ENCODE measurements around the gene FARS2. TPM values are rescaled to one million over a fixed set of nuclear protein-coding genes. Genes with fewer than 3 reads are reported as not detected.

Gene FARS2
- total and polyA plus RNA-seq, 2 donors (not counting 1 experiment from before 2014, with no cell fraction given): 33.0 to 35.5 TPM

GRCh38 chr6:5637714-5638113 is 376.4 kb downstream of the FARS2 start:
- Histone ChIP-seq H3K4me1 (ENCODE audit: control insufficient read depth in 2 of 2, insufficient read depth in 2 of 2, low read length in 2 of 2) (no peaks in the 10 kb centered on the region), H3K4me3 (ENCODE audit: control extremely low read depth in 1 of 5, extremely low read depth in 1 of 5, insufficient read depth in 1 of 5, low read depth in 2 of 5, low read length in 4 of 5) (no peak overlapping the region), H3K27ac (ENCODE audit: low read length in 2 of 2) (no peak overlapping the region), H3K79me2 (ENCODE audit: control insufficient read depth, insufficient read depth, low read length) (no peaks in the 10 kb centered on the region), H3K4me2 (replicated peaks; ENCODE audit: low read depth, low read length, poor library complexity, severe bottlenecking) (no peak overlapping the region), H3K9me3 (ENCODE audit: control extremely low read depth in 1 of 3, control insufficient read depth in 2 of 3, insufficient read depth in 1 of 3, low read length in 2 of 3) (peaks cover 0 to 24% (median 17%) of the 10 kb centered on the region in 3 donors), H3K27me3 (replicated peaks in 1 of 4; ENCODE audit: control extremely low read depth in 1 of 4, control insufficient read depth in 3 of 4, insufficient read depth in 4 of 4, low read length in 3 of 4) (no peaks in the 10 kb centered on the region), H3K36me3 (replicated peaks in 1 of 2; ENCODE audit: control extremely low read depth in 1 of 2, control insufficient read depth in 1 of 2, extremely low read depth in 1 of 2, insufficient read depth in 2 of 2, low read length in 1 of 2) (peaks cover 0 to 5% of the 10 kb centered on the region in 2 experiments), H2AFZ (ENCODE audit: insufficient read depth, low read depth, low read length, poor library complexity, severe bottlenecking) (no peak overlapping the region), H4K20me1 (ENCODE audit: control insufficient read depth, insufficient read depth, low read length, poor library complexity, severe bottlenecking) (no peaks in the 10 kb centered on the region), H3K9ac (ENCODE audit: low read length) (no peak overlapping the region)
- TF ChIP-seq EZH2 (IDR thresholded peaks at IDR 0.05; ENCODE audit: borderline replicate concordance, insufficient read depth, low read depth, low read length, poor library complexity, severe bottlenecking) (no peak), CTCF (IDR thresholded peaks at IDR 0.05) (no peak)
- intact Hi-C loops (cut with micrococcal nuclease): no loop called here
- CTCF ChIA-PET: no interaction called here
- no peak overlapping the region for H3K27ac Mint-ChIP-seq
- peaks cover 2% of the 10 kb centered on the region for H3K4me1 Mint-ChIP-seq
- no peaks in the 10 kb centered on the region for H3K27me3 Mint-ChIP-seq
- peaks cover 10% of the 10 kb centered on the region for H3K9me3 Mint-ChIP-seq (ENCODE audit: insufficient read depth)
- 100% methylated on average over 2 of the region's 5 CpGs for WGBS (ENCODE audit: insufficient coverage)
- DNase-seq (no peak), ATAC-seq (ENCODE audit: low read depth) (no peak)
- POLR2A ChIA-PET: interaction anchor here (0.6 kb wide), 1 partner anchor 171 kb away, joined by 3 read pairs; no protein-coding TSS in a partner anchor
- H3K4me3 Mint-ChIP-seq: no peak overlapping the region

- ChIA-PET POLR2A (no interaction called here), CTCF (no interaction called here)
- Histone ChIP-seq H3K4me2 (replicated peaks; ENCODE audit: low read depth, low read length, poor library complexity, severe bottlenecking) (no peak overlapping the region), H3K27ac (ENCODE audit: low read length in 2 of 2) (no peak overlapping the region), H3K79me2 (ENCODE audit: control insufficient read depth, insufficient read depth, low read length) (no peaks in the 10 kb centered on the region), H3K36me3 (replicated peaks in 1 of 2; ENCODE audit: control extremely low read depth in 1 of 2, control insufficient read depth in 1 of 2, extremely low read depth in 1 of 2, insufficient read depth in 2 of 2, low read length in 1 of 2) (peaks cover 0 to 5% of the 10 kb centered on the region in 2 experiments), H2AFZ (ENCODE audit: insufficient read depth, low read depth, low read length, poor library complexity, severe bottlenecking) (no peak overlapping the region), H4K20me1 (ENCODE audit: control insufficient read depth, insufficient read depth, low read length, poor library complexity, severe bottlenecking) (no peaks in the 10 kb centered on the region), H3K4me1 (ENCODE audit: control insufficient read depth in 2 of 2, insufficient read depth in 2 of 2, low read length in 2 of 2) (no peaks in the 10 kb centered on the region), H3K27me3 (replicated peaks in 1 of 4; ENCODE audit: control extremely low read depth in 1 of 4, control insufficient read depth in 3 of 4, insufficient read depth in 4 of 4, low read length in 3 of 4) (no peaks in the 10 kb centered on the region), H3K9ac (ENCODE audit: low read length) (no peak overlapping the region), H3K9me3 (ENCODE audit: control extremely low read depth in 1 of 3, control insufficient read depth in 2 of 3, insufficient read depth in 1 of 3, low read length in 2 of 3) (peaks cover 0 to 24% (median 17%) of the 10 kb centered on the region in 3 donors), H3K4me3 (ENCODE audit: control extremely low read depth in 1 of 5, extremely low read depth in 1 of 5, insufficient read depth in 1 of 5, low read depth in 2 of 5, low read length in 4 of 5) (no peak overlapping the region)
- peaks cover 10% of the 10 kb centered on the region for H3K9me3 Mint-ChIP-seq (ENCODE audit: insufficient read depth)
- no peaks in the 10 kb centered on the region for H3K27me3 Mint-ChIP-seq
- intact Hi-C loops (cut with micrococcal nuclease): no loop called here
- DNase-seq: no peak
- WGBS (ENCODE audit: insufficient coverage): 96% methylated on average over 7 of the region's 8 CpGs
- no peak for ATAC-seq (ENCODE audit: low read depth)
- H3K4me1 Mint-ChIP-seq: no peaks in the 10 kb centered on the region
- TF ChIP-seq EZH2 (IDR thresholded peaks at IDR 0.05; ENCODE audit: borderline replicate concordance, insufficient read depth, low read depth, low read length, poor library complexity, severe bottlenecking) (no peak), CTCF (IDR thresholded peaks at IDR 0.05) (no peak)
- no peak overlapping the region for H3K27ac Mint-ChIP-seq
- H3K4me3 Mint-ChIP-seq: no peak overlapping the region
Measured at GRCh38 chr6:5638666-5639065, 377.4 kb downstream of the FARS2 start.
